HG02759 (cell line): Measurements from ENCODE around the gene TEFM.
"Not testable (repeated sequence)": the region's sequence is repeated elsewhere in the genome, so short reads cannot be mapped to it uniquely, and the experiment has no call there.

Source experiments
- ATAC-seq: cut with Tn5 transposase; IDR thresholded peaks from one replicate; pipeline ENCODE4 v1.9.1; 2021; ENCODE audit warnings: mild to moderate bottlenecking, moderate library complexity; ENCODE audit not compliant: unreplicated experiment

Gene TEFM

GRCh38 chr17:30906101-30906911 is at the start of gene TEFM:
Gene TEFM, minus strand, starts transcription at chr17:30906238. Its CDS starts 40 bp downstream, at chr17:30906198.
- peak; percentile 96 for ATAC-seq

- no peak for ATAC-seq
Measured at GRCh38 chr17:30954046-30954830, 48.2 kb upstream of the TEFM start.

- ATAC-seq, result no peak
Measured at GRCh38 chr17:30952638-30953393, 46.8 kb upstream of the TEFM start.

GRCh38 chr17:30950669-30951399 is 44.8 kb upstream of the TEFM start:
- ATAC-seq, result no peak

- ATAC-seq, result no peak
Measured at GRCh38 chr17:30950189-30950588, 44.2 kb upstream of the TEFM start.

- ATAC-seq, result no peak
Measured at GRCh38 chr17:30947796-30948195, 41.8 kb upstream of the TEFM start.

- ATAC-seq, result no peak
Measured at GRCh38 chr17:30942308-30943079, 36.5 kb upstream of the TEFM start.

- ATAC-seq, result no peak
Measured at GRCh38 chr17:30939051-30939689, 33.1 kb upstream of the TEFM start.

- no peak for ATAC-seq
Measured at GRCh38 chr17:30933966-30934365, 27.9 kb upstream of the TEFM start.

- not testable (repeated sequence) for ATAC-seq
Measured at GRCh38 chr17:30931582-30931981, 25.5 kb upstream of the TEFM start.

GRCh38 chr17:30930495-30930894 is 24.5 kb upstream of the TEFM start:
- ATAC-seq, result no peak

- ATAC-seq, result not testable (repeated sequence)
Measured at GRCh38 chr17:30929861-30930260, 23.8 kb upstream of the TEFM start.

- no peak for ATAC-seq
Measured at GRCh38 chr17:30929081-30929633, 23.1 kb upstream of the TEFM start.

GRCh38 chr17:30928584-30928983 is 22.5 kb upstream of the TEFM start:
- no peak for ATAC-seq

GRCh38 chr17:30927756-30928155 is 21.7 kb upstream of the TEFM start:
- no peak for ATAC-seq

- ATAC-seq, result no peak
Measured at GRCh38 chr17:30926516-30926915, 20.5 kb upstream of the TEFM start.

- no peak for ATAC-seq
Measured at GRCh38 chr17:30924341-30924740, 18.3 kb upstream of the TEFM start.

GRCh38 chr17:30922235-30923030 is 16.4 kb upstream of the TEFM start:
- no peak for ATAC-seq
